ENCODE results near the gene GLG1.

GLG1 gene

DNA sequence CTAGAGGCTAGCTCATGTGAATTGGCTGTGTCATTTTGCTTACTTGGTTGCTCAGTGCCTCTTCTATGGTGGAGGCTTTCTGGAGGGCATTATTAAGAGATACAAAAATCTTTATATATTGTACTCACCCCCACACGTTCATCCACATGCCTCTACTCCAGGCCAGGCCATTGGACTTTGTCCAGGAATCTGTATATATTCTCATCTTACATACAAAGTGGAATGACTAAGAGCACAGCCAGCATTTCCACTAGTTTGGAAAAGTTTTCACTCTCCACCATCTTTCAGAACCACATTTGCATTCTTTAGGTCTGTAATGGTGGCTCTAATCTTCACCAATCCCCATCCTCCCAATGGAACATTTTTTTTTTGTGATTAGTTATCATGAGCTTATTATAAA, 4.8 kb upstream of the GLG1 start:
- DNase-seq = no peak

DNA sequence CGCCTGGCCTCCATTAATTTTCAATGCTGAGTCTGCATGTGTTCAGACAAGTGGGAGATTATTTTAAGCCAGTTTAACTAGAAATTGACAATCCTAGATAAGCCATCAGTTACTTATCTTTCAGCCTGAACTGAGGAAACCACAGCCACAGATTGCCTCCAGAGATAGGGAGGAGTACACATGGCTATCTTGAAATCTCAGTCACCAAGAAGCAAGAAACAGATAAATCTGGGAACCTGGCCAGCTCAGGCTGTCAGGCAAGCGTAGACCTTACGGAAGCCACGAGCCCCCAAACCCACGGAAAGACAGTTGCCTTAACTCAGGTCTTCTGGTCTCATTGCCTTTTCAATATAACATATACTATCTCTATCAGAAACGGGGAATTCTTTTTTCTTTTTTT, 2.0 kb upstream of the GLG1 start:
- no peak for DNase-seq

DNA sequence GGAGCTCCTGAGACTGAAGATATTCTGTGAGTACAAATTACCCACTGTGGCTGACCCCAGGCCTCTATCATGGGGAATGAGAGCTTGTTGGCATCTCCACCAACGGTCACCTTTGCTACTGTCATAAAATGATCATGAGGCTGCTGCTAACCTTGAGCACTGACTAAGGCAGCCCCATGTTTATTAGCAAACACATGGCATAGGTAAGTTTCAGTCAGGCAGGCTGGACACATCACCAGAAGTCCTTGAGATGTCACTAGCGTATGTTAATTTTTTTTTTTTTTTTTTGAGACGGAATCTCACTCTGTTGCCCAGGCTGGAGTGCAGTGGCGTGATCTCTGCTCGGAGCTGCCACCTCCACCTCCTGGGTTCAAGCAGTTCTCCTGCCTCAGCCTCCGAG, 1.5 kb upstream of the GLG1 start:
- no peak for DNase-seq

DNA sequence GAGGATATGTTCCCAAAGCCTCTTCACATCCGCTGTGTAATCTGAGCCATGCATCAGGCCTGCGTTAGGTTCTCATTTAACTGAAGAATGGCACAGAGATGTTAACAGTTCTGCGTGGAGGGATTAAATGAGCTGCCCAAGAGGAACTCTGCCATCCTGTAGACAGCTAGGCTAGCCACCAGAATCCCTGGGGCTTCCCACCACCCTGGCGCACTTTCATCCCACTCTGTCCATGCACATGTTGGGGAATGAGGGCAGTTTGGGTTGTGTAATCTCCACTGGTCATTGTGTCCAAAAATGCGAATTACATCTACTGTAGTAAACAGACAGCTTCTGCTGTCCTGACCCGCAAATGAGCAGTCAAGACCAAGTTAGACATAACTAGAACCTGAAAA, 1.0 kb upstream of the GLG1 start:
- peak in 1 of 56 donors; percentile 9 for DNase-seq

DNA sequence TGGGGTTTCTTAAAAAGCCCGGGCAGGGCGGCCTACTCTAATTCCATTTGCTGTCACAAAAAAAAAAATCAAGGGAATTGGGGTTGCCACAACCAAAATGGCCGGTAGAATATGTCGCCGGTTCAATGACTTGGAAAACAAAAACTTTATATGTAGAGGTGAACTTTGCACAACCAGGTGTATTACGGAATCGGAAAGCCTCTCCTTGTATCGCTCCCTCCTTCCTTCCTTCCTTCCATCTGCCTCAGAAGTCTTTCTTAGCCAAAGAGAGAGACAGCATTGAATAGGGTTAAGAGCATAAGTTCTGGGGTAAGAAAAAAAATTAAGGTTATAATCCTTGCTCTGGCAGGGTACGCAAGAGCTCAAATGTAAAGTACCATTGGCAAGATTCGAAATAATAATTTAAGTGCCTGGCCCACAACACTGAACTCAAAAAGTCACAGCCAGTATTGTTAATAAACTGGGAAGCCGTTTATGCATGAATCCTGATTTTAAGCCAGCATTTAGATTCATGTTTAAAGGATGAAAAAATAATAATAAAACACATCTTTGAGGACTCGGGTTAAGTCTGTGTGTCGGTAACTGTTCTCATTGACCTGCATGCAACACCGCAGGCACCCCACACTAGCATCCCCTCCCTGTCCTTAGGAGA, 522 bp upstream of the GLG1 start:
- DNase-seq = no peak

DNA sequence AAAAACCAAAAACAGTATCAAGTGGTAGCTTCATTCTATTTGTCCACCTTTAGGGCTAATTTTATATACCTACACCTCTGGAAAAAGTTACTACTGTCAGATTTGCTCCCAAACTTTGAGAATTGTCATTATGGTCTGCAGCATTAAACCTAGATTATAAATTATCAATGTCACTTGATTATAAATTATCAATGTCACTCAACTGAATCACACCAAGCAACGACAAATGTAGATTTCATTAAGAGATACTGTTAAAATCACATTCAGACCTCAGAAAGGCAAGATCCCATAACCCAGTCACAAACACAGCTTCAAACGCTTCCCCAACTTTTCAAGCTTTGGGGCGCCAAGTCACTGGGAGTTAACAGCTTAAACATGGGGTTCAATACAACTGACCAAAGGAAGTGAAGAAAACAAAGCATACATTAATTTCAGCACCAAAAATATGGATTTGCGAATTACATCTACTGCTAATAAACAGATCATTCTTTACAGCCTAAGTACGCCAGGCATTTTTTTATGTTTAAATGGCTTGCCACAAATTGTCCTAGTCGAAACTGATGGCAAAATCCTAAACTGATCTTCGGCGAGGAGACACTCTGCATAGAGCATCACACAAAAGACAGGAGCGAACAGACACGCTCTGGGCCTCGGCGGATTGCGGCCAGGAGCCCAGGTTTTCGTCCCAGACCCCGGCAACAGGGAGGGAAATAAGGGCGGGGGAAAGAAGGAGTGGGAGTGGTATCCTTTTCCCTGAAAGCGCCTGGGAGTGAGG, 981 bp downstream of the GLG1 start:
- peak in 5 of 56 donors; percentile 8 to 68 (median 37) for DNase-seq

DNA sequence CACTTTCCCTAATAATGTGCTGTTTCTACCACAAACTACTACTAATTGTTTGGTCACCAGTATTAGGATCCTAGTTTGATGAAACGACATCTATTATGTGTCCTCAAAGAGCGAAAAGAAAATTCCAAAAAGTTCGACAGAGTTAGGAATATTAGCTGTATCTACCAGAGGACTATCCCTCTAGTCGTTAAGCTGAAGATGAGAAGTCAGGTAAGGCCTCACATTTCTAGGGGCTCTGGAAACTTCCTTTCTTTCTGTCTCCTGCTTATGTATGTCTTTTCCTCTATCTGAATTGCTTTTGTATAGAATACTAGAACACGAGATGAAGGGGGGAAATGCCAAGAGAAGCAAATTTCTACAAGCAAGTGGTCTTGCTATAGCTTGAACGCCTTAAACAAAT, 1.6 kb downstream of the GLG1 start:
- no peak for DNase-seq

DNA sequence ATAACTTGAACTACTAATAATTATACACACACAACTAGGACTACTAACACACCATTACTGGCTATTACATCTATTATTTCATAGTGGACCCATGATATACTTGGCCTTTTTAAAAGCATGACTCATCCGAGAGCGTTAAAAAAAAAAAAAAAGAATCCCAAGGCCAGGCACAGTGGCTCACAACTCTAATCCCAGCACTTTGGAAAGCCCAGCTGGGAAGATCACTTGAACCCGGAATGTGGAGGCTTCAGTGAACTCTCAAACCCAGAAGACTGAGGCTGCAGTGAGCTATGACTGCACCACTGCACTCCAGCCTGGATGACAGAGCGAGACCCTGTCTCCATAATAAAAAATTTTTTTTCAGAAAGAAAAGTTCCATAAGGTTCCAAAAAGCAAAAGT, 3.1 kb downstream of the GLG1 start:
- no peak for DNase-seq

DNA sequence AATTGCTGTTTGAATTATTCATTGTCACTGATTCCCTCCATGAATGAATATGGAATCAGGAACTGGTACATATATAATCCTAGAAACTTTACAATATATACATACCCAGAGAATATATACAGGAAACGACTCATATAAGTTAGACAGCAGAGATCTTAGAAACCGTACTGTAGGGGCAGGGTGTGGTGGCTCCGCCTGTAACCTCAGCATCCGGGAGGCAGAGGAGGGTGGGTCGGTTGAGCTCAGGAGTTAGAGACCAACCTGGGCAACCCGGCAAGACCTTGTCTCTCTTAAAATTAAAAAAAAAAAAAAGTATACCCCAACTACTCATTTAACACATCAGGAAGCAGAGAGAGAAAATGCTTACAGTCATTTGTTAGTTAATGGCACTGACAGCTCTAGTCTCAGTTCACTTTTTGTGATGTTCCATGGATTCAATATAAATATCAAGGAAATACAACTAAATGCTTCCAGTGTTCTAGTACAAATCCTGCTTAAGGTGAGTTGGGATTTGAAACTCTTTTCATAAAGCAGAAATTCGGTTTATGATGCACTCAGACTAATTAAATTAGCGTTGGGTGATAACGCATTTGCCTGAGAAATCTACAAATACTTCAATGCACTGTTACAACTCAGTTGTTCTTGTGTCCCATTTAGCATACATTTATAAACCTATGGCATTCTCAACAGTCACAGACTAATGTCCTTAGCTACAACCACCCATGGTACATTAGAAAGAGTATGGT, 5.6 kb downstream of the GLG1 start:
- DNase-seq = no peak

DNA sequence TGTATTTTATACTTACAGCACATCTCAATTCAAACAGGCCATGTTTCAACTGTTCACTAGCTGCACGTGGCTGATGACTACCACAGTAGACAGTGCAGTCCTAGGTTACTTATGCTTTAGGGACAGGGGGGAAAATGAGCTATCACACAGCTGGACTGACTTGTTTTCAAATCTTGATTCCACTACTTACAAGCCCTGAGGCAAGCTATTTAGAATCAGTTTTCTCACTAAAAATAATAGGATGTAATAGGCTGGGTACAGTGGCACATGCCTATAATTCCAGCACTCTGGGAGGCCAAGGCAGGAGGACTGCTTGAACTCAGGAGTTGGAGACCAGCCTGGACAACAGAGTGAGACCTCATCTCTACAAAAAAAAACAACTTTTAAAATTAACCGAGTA, 10.3 kb downstream of the GLG1 start:
- DNase-seq = no peak

DNA sequence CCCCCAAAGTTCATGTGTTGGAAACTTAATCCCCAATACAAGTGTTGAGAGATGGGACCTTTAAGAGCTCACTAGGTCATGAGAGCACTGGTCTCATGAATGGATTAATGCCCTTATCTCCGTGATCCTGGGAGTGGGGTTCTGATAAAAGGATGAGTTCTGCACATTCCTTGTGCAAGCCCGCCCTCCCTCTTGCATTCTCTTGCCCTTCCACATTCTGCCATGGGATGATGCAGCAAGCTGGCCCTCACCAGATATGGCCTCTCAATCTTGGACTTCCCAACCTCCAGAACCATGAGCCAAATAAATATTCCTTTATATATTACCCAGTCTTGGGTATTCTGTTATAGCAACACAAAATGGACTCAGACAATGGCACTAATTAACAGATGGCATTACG, 14.1 kb downstream of the GLG1 start:
- no peak for DNase-seq

DNA sequence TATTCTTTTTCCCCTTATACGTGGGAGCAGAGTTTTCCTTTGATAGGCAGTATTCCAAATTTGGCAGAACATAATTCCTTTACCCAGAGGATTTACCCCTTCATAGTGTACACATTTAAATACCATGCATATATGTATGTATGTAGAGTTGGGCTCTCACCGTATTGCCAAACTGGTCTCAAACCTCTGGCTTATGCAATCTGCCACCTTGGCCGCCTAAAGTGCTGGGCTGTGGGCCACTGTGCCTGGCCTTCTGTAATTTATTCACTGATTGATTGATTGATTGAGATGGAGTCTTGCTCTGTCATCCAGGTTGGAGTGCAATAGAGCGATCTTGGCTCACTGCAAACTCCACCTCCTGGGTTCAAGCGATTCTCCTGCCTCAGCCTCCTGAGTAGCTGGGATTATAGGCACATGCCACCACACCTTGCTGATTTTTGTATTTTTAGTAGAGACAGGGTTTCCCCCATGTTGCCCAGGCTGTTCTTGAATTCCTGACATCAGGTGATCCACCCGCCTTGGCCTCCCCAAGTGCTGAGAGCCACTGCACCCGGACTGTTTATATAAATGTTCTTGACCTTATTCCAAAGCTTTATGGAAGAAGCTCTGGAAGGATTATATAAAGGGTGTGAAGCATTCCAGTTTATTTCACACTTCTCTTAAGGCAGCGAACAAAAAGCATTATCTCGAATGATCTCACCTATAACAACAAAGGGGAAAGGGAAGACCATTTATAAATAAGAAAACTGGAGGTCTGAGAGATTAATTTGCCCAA, 14.9 kb downstream of the GLG1 start:
- no peak for DNase-seq

DNA sequence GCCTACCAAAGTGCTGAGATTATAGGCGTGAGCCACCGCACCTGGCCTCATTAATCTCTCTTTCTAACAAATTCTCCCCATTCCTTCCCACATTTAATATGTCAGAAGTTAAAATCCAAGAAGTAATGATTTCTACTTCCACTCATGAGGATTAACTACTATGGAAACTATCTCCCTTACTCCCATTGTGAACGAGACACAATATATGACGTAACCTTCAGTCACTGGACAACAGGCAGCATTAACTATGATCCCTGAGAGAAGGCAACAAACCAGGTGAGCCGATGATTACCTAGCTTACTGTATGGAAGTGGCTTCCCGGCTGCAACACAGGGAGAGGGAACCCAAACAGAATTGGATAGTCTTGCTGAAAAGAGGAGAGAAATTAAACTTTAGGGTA, 20.0 kb downstream of the GLG1 start:
- DNase-seq = no peak

DNA sequence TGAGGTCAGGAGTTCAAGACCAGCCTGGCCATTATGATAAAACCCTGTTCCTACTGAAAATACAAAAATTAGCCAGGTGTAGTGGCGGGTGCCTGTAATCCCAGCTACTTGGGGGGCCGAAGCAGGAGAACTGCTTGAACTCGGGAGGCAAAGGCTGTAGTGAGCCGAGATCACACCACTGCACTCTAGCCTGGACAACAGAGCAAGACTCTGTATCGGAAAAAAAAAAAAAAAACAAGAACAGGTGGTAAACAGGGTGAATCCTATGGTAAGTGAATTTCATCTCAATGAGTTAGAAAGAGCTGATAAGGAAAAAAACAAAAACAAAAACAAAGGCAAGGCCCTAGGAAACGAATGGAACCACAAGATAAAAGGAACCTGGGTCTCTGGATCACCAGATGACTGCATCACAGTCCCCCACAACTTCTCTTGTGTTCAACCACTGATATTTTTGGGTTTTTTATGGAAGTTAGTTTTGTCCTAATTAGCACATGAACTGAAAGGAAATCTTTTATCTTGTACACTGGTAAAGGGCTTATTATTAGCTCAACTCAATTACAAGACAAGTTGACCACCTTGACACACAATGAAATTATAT, 21.0 kb downstream of the GLG1 start:
- DNase-seq = no peak

DNA sequence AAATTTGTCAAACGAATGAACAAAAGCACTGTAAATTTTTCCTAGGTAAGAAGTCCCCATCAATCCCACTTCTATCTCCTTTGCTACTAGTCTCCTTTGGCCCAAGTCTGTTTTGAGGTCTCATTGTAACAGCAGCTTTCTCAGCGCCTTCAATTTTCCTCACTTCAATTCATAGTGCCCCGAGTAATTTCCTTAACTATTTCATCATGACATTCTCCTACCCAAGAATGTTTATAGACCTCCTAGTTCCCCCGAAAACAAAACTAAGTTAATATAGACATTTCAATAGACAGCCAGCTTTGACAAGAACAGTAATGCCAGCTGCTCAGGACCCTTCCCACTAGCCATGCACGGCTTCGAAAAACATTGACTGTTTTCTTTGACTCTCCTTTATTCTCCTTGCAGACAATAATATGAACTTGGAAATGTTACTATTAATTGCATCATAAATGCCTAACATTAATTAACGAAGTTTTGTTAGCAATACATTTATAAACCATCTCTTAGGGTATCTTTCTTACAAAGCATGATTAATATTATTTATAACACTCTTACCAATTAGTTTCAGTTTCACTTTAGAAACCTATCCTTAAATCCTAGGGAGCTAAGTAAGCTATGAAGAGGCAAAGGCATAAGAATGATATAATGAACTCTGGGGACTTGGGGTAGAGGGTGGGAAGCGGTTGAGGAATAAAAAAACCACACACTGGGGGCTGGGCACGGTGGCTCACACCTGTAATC, 22.8 kb downstream of the GLG1 start:
- DNase-seq = no peak

DNA sequence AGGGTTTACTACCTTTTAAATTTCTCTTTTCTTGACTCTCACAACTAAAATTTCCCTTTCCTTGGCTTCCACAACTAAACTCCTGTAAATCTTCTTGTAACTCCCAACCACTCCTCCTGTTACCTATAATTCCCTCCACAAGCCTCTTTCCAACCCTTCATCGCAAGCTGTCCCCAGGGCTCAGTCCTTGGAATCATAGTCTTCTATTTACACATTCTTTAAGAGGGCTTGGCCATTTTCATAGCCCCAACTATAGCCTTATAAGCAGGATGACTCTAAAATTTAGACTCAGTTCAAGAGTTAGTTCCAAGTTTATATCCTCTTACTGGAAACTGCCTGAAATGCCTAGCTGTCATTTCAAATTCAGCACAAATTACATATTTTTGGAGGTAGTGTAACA, 23.9 kb downstream of the GLG1 start:
- DNase-seq = no peak

DNA sequence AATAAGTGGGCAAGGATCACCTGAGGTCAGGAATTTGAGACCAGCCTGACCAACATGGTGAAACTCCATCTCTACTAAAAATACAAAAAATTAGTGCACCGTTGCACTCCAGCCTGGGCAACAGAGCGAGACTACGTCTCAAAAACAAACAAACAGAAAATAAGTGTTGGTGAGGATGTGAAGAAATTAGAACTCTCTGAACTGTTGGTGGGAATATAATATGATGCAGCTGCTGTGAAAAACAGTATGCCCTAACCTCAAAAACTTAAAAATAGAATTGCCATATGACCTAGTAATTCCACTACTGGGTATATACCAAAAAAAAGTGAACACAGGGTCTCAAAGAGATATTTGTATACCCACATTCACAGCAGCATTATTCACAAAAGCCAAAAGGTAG, 26.1 kb downstream of the GLG1 start:
- DNase-seq = no peak

DNA sequence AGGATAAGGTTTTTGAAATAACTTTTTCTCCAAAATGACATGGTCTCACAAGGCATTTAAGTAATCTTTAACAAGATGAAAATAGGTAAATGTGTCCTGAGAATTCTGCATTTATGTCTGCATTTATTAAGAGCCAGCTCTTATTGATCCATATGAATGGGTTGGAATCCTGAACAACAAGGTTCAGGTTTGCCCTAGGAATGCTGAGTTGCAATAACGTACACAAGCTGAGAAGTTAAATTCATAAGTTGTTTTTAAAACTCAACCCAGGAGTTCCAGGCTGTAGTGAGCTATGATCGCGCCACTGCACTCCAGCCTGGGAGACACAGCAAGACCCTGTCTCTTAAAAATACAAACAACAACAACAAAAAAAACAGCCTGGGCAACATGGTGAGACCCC, 28.1 kb downstream of the GLG1 start:
- DNase-seq = no peak

DNA sequence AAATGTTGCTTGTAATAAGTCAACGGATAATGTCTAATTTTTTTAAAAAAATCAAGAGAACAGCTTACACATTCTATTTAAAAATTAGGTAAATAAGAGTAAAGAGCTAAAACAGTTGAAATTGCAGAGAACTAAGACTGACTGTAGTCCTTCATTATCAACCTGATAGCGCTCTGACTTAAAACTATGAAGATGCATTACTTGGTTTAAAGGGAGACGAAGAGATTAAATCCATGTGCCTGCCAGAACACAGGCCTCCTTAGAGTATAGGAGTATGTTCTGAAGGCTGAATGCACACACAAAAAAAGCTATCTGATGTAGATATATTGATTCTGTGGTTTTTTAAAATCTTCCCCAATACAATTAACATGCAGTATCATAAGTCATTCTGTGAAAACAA, 28.5 kb downstream of the GLG1 start:
- DNase-seq = no peak

DNA sequence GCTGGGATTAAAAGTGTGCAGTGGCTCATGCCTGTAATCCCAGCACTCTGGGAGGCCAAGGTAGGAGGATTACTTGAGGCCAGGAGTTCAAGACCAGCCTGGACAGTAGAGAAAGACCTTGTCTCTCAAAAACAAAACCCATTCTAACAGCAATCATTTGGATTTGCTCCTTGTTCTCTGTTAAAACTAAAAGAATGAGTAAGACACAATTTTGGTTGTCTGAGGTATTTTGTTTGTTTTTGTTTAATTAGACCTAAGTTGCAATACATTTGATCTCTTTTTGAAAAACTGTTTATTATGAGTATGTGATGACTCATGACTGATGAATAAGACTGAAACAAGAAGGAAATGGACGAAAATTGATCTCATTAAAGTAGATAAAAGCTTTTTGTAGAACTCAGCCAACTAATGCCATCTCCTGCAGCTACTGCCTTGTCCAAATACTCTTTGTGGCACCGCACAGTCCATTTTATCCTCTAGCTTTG, 29.0 kb downstream of the GLG1 start:
- no peak for DNase-seq
